GM12892 (cell line): ENCODE measurements around the gene ELN.

ENCODE experiments used
- POLR2A ChIP-seq: IDR thresholded peaks from 2 replicates; pipeline ENCODE4 v1.6.1; 2011; ENCODE audit warnings: low read depth, low read length, control low read depth
- POLR2AphosphoS5 ChIP-seq: IDR thresholded peaks from 2 replicates; pipeline ENCODE4 v1.6.1; 2011; ENCODE audit warnings: low read depth, low read length, control low read depth

GRCh38 chr7:74049997-74050798 is 22.2 kb downstream of the ELN start:
- TF ChIP-seq POLR2A (no peak), POLR2AphosphoS5 (no peak)
